ENCODE results near the gene GPR137. TPM values are rescaled to one million over a fixed set of nuclear protein-coding genes. Genes with fewer than 3 reads are reported as not detected.
"Not testable (repeated sequence)": the region's sequence is repeated elsewhere in the genome, so short reads cannot be mapped to it uniquely, and the experiment has no call there.

GPR137 gene
- total and polyA plus RNA-seq, 5 donors, result 31.3 to 41.7 (median 35.8) TPM

DNA sequence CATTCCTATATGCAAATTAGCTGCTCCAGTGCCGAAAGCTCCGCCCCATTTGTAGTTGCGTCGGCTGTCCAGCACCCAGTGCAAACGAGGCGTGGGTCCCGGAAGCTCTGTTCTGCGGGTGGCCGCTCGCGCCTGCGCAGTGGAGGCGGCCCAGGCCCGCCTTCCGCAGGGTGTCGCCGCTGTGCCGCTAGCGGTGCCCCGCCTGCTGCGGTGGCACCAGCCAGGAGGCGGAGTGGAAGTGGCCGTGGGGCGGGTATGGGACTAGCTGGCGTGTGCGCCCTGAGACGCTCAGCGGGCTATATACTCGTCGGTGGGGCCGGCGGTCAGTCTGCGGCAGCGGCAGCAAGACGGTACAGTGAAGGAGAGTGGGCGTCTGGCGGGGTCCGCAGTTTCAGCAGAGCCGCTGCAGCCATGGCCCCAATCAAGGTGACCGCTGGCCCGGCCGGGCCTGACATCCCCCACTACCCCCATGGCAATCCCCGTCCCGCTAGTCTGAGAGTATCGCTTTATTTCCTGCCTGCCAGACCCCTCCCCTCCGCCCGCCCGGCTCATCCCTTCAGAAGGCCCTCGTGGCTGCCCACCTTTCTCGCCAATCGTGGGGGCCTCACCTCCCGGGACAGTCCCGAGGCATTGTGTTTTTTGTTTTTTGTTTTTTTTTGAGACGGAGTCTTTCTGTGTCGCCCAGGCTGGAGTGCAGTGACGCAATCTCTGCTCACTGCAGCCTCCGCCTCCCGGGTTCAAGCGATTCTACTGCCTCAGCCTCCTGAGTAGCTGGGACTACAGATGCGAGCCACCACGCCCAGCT, 32.5 kb downstream of the GPR137 start, which contains the start of gene PRDX5:
Gene PRDX5 (plus strand): TSS at position 161 of the 805 bp plus-strand sequence. CDS start 95 bp downstream, at position 256.
- WGBS, result under 1% methylated on average over 61 of the region's 61 CpGs
- peak; percentile 98 to 99 (median 99) for DNase-seq
- Histone ChIP-seq H3K27ac (ENCODE audit: low read length) (peak within 1 kb of the TSS; percentile 98), H3K4me3 (ENCODE audit: low read length) (peak within 1 kb of the TSS; percentile 82), H3K27me3 (ENCODE audit: control insufficient read depth, insufficient read depth) (no peaks in the 10 kb centered on the region), H3K4me1 (ENCODE audit: control insufficient read depth, insufficient read depth, low read length) (no peaks in the 10 kb centered on the region), H3K9me3 (ENCODE audit: control insufficient read depth, low read length) (no peaks in the 10 kb centered on the region)
- intact Hi-C loops (cut with DNase I), result no loop called here
- ATAC-seq, result peak; percentile 92

DNA sequence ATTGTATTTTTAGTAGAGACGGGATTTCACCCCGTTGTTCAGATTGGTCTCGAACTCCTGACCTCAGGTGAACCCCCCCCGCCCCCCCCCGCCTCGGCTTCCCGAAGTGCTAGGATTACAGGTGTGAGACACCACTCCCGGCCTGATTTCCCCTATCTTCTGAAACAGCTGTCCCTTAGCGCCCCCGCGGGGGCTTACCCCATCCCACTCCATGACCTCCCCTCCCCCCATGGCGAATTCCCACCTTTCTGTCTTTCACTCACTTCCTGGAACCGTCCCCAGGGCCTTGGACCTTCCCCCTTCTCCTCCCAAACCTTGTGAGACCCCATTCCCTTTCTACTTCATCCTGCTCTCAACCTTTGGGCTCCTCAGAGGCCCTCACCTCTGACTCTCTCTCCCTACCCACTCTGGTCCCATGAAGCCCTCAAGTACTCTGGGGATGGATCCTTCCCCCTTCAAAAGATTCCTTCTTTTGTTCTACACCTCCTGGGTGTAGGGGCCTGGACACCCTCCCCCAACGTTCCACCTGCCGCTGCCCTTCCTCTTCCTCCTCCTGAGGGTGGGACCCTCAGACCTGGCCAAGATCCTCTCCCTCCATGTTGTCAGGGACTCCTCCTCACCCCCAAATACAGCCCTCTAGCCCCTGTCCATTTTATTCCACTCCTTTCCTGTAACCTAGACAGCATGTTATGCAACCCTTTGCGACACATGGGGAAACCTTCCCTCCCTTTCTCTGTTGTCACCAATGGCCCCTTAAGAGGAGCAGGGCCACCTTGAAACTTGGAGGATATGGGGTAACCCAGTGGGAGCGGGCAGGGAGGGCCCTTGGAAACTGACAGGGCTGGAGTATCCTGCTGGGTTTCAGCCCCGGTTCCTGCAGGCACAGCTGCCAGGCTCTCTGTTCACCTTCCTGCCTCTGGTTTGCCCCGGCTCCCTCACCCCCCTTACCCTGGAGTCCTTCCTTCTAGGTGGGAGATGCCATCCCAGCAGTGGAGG, 33.4 kb downstream of the GPR137 start:
- H3K27ac ChIP-seq (ENCODE audit: low read length), result peak overlapping the region; percentile 28
- H3K4me1 ChIP-seq (ENCODE audit: control insufficient read depth, insufficient read depth, low read length), result no peaks in the 10 kb centered on the region
- peak overlapping the region; percentile 82 for H3K4me3 ChIP-seq (ENCODE audit: low read length)
- no peak for ATAC-seq
- H3K27me3 ChIP-seq (ENCODE audit: control insufficient read depth, insufficient read depth), result no peaks in the 10 kb centered on the region
- DNase-seq, result peak in 1 of 3 donors; percentile 68
- H3K9me3 ChIP-seq (ENCODE audit: control insufficient read depth, low read length), result no peaks in the 10 kb centered on the region
- 24% methylated on average over 19 of the region's 19 CpGs for WGBS
- intact Hi-C loops (cut with DNase I), result no loop called here

DNA sequence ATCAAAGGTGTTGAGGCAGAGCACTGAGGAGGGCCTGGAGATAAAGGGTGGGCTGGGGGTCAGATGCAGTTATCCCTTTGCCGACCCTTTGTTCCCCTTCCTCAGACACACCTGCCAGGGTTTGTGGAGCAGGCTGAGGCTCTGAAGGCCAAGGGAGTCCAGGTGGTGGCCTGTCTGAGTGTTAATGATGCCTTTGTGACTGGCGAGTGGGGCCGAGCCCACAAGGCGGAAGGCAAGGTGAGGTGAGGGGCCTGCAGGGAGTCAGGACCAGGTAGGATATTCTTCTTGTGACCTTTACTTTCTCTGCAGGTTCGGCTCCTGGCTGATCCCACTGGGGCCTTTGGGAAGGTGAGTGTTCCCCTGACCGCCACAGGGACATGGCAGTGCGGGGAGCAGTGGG, 34.9 kb downstream of the GPR137 start:
- no peak overlapping the region for H3K27ac ChIP-seq (ENCODE audit: low read length)
- DNase-seq (peak in 2 of 3 donors; percentile 28 to 31), ATAC-seq (no peak)
- whole genome bisulfite sequencing, result 95% methylated on average over 7 of the region's 7 CpGs
- H3K4me1 ChIP-seq (ENCODE audit: control insufficient read depth, insufficient read depth, low read length), result no peaks in the 10 kb centered on the region
- no peaks in the 10 kb centered on the region for H3K27me3 ChIP-seq (ENCODE audit: control insufficient read depth, insufficient read depth)
- H3K9me3 ChIP-seq (ENCODE audit: control insufficient read depth, low read length), result no peaks in the 10 kb centered on the region
- intact Hi-C loops (cut with DNase I), result no loop called here
- no peak overlapping the region for H3K4me3 ChIP-seq (ENCODE audit: low read length)

DNA sequence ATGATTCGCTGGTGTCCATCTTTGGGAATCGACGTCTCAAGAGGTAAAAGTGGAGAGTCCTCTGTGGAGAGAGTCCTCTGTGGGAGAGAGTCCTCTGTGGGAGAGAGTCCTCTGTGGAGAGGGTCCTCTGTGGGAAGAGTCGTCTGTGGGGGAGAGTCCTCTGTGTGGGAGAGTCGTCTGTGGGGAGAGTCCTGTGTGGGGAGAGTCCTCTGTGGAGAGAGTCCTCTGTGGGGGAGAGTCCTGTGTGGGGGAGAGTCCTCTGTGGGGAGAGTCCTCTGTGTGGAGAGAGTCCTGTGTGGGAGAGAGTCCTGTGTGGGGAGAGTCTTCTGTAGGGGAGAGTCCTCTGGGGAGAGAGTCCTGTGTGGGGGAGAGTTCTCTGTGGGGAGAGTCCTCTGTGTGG, 35.4 kb downstream of the GPR137 start:
- Histone ChIP-seq H3K27me3 (ENCODE audit: control insufficient read depth, insufficient read depth) (no peaks in the 10 kb centered on the region), H3K4me3 (ENCODE audit: low read length) (no peak overlapping the region), H3K4me1 (ENCODE audit: control insufficient read depth, insufficient read depth, low read length) (no peaks in the 10 kb centered on the region), H3K9me3 (ENCODE audit: control insufficient read depth, low read length) (no peaks in the 10 kb centered on the region), H3K27ac (ENCODE audit: low read length) (no peak overlapping the region)
- ATAC-seq (no peak), DNase-seq (peak in 1 of 3 donors; percentile 13)
- intact Hi-C loops (cut with DNase I), result no loop called here
- 82% methylated on average over 5 of the region's 5 CpGs for WGBS

DNA sequence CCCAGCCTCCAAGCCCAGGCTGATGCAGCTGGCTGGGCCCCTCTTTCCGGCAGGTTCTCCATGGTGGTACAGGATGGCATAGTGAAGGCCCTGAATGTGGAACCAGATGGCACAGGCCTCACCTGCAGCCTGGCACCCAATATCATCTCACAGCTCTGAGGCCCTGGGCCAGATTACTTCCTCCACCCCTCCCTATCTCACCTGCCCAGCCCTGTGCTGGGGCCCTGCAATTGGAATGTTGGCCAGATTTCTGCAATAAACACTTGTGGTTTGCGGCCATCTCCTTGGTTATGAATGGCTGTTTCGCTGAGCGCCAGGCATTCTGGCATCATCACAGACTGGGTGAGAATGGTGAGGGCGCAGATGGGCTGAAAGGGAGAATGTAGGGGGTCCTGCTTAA, 35.9 kb downstream of the GPR137 start:
- no peak overlapping the region for H3K4me3 ChIP-seq (ENCODE audit: low read length)
- 91% methylated on average over 5 of the region's 5 CpGs for WGBS
- intact Hi-C loops (cut with DNase I), result no loop called here
- no peaks in the 10 kb centered on the region for H3K4me1 ChIP-seq (ENCODE audit: control insufficient read depth, insufficient read depth, low read length)
- H3K27ac ChIP-seq (ENCODE audit: low read length), result no peak overlapping the region
- ATAC-seq, result no peak
- peak in 2 of 3 donors; percentile 14 to 18 for DNase-seq
- H3K27me3 ChIP-seq (ENCODE audit: control insufficient read depth, insufficient read depth), result no peaks in the 10 kb centered on the region
- no peaks in the 10 kb centered on the region for H3K9me3 ChIP-seq (ENCODE audit: control insufficient read depth, low read length)

DNA sequence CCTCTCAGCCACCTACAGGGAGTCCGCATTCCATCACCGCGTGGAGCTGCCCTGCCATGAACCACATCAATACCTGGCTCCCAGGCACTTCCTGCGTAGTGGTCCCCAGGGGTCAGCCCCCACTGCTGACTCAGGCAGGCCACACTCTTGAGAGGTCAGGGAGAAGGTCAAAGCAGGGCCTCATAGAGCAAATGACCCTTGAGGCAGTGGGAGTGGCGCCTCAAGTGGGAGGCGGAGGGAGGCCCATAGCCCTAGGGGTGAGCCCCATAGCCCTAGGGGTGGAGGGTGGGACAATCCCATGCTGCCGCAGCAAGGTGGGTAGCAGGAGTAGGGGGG, 37.2 kb downstream of the GPR137 start:
- Histone ChIP-seq H3K4me1 (ENCODE audit: control insufficient read depth, insufficient read depth, low read length) (no peaks in the 10 kb centered on the region), H3K27me3 (ENCODE audit: control insufficient read depth, insufficient read depth) (no peaks in the 10 kb centered on the region), H3K27ac (ENCODE audit: low read length) (no peak overlapping the region), H3K9me3 (ENCODE audit: control insufficient read depth, low read length) (no peaks in the 10 kb centered on the region), H3K4me3 (ENCODE audit: low read length) (no peak overlapping the region)
- no peak for ATAC-seq
- no peak for DNase-seq
- 81% methylated on average over 7 of the region's 7 CpGs for WGBS
- intact Hi-C loops (cut with DNase I), result no loop called here

DNA sequence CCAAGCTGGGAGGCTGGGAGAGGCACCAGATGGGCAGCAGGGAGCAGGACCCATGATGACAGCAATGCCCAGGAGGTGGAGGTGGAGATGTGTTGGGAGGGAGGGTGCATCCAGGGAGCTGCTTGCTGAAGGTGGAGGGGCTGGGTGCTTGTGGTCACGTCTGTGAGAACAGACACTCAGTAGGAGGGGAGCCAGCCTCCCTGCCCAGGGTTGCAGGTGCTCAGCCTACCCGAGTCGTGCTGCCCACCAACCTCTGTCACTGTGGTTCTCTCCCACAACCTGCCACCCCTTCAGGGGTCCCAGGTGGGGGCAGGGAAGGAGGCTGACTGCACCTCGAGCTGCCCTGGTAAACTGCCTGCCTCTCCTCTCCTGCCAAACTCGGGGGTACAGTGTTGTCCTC, 37.7 kb downstream of the GPR137 start:
- ATAC-seq (no peak), DNase-seq (peak in 2 of 3 donors; percentile 42)
- no peak overlapping the region for H3K4me3 ChIP-seq (ENCODE audit: low read length)
- 76% methylated on average over 5 of the region's 5 CpGs for WGBS
- no peaks in the 10 kb centered on the region for H3K4me1 ChIP-seq (ENCODE audit: control insufficient read depth, insufficient read depth, low read length)
- no peak overlapping the region for H3K27ac ChIP-seq (ENCODE audit: low read length)
- intact Hi-C loops (cut with DNase I), result no loop called here
- no peaks in the 10 kb centered on the region for H3K27me3 ChIP-seq (ENCODE audit: control insufficient read depth, insufficient read depth)
- H3K9me3 ChIP-seq (ENCODE audit: control insufficient read depth, low read length), result no peaks in the 10 kb centered on the region

DNA sequence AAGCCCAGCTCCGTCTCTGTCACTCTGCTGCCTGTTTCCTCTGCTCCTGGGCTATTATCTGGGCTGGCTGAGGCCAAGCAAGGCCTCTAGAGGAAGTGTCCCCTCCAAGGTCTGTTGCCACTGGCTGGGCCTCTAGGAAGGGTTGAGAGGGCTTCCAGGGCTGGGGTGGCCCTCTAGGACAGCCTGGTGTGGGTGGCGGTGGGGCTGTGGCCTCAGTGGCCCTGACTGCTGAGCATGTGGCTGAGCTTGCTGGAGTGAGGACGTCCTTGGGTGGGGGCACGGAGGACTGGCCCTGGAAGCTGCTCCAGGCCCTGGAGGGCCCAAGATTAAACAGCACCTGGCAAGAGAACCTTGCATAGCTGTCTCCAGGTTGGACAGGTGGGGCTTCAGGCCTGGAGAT, 38.3 kb downstream of the GPR137 start:
- H3K4me3 ChIP-seq (ENCODE audit: low read length); H3K27ac ChIP-seq (ENCODE audit: low read length); H3K9me3 ChIP-seq (ENCODE audit: control insufficient read depth, low read length); ATAC-seq; H3K4me1 ChIP-seq (ENCODE audit: control insufficient read depth, insufficient read depth, low read length); intact Hi-C loops (cut with DNase I); H3K27me3 ChIP-seq (ENCODE audit: control insufficient read depth, insufficient read depth): not testable (repeated sequence)
- 84% methylated on average over 4 of the region's 4 CpGs for WGBS
- DNase-seq, result peak in 2 of 3 donors; percentile 41 to 44

DNA sequence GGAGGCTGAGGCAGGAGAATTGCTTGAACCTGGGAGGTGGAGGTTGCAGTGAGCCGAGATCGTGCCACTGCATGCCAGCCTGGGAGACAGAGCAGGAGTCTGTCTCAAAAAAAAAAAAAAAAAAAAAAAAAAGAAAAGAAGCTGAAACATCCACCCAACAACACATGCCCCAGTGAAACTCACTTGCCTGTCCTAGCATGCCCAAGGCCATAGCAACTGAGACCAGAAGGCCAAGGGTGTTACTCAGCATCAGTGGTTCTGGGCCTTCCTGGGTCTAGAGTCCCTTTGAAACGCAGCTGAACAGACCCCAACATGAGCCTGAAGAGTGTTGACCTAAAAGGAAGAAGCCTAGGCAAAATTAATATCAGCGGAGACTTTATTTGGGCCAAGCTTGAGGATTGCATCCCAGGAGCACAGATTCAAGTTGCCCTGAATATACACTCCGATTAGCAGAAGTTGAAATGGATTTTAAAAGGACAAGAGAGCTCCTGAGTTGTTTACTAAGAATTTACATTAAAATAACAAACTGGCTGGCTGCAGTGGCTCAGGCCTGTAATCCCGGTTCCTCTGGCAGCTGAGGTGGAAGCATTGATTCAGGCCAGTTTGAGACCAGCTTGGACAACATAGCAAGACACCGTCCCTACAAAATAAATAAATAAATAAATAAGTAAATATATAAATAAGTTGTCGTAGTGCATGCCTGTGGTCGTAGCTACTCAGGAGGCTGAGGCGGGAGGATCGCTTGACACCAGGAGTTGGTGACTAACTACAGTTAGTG, 39.2 kb downstream of the GPR137 start:
- Histone ChIP-seq H3K4me3 (ENCODE audit: low read length) (no peak overlapping the region), H3K27ac (ENCODE audit: low read length) (no peak overlapping the region), H3K27me3 (ENCODE audit: control insufficient read depth, insufficient read depth) (no peaks in the 10 kb centered on the region), H3K4me1 (ENCODE audit: control insufficient read depth, insufficient read depth, low read length) (no peaks in the 10 kb centered on the region), H3K9me3 (ENCODE audit: control insufficient read depth, low read length) (no peaks in the 10 kb centered on the region)
- DNase-seq (peak in 1 of 3 donors; percentile 5), ATAC-seq (no peak)
- WGBS, result 84% methylated on average over 11 of the region's 11 CpGs
- intact Hi-C loops (cut with DNase I), result no loop called here

DNA sequence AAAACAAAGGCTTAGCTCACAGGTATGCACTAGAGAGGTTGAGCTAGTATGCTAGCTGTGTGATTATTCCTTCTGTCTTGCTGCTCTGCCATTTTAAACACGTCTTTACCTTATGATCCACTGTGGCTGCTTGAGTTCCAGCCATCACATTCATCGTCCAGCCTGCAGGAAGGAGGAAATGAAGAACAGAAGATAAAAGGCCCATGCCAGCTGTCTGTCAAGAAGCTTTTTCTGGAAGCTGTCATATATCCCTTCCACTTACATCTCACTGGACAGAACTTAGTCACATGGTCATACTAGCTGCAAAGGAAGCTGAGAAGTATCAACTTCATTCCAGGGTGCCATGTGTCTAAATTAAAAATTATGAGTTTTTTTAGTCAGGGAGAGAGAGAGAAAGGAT, 41.7 kb downstream of the GPR137 start:
- intact Hi-C loops (cut with DNase I), result no loop called here
- no peaks in the 10 kb centered on the region for H3K27me3 ChIP-seq (ENCODE audit: control insufficient read depth, insufficient read depth)
- ATAC-seq (no peak), DNase-seq (no peak)
- WGBS, result 82% methylated on average over 2 of the region's 2 CpGs
- no peak overlapping the region for H3K4me3 ChIP-seq (ENCODE audit: low read length)
- no peaks in the 10 kb centered on the region for H3K9me3 ChIP-seq (ENCODE audit: control insufficient read depth, low read length)
- H3K4me1 ChIP-seq (ENCODE audit: control insufficient read depth, insufficient read depth, low read length), result peaks cover 7% of the 10 kb centered on the region
- no peak overlapping the region for H3K27ac ChIP-seq (ENCODE audit: low read length)

Data from right cardiac atrium (tissue), 5 donors.